Type B pancreatic cell (in vitro differentiated cells): Measurements from ENCODE around the gene SLC16A12. TPM values are rescaled to one million over a fixed set of nuclear protein-coding genes. Genes with fewer than 3 reads are reported as not detected.

Source experiments
- DNase-seq: peaks from one replicate; pipeline ENCODE4 v3.0.0; 2021; ENCODE audit warnings: mixed read lengths; ENCODE audit not compliant: unreplicated experiment; ENCODE audit errors: extremely low spot score
- H3K27ac Mint-ChIP-seq: 2 replicates; pipeline ENCODE4 v1.8.0; 2021; ENCODE audit warnings: mild to moderate bottlenecking, mixed read lengths
- H3K27me3 Mint-ChIP-seq: 2 replicates; pipeline ENCODE4 v1.8.0; 2021; ENCODE audit warnings: mixed read lengths
- H3K36me3 Mint-ChIP-seq: 2 replicates; pipeline ENCODE4 v1.8.0; 2021; ENCODE audit warnings: mixed read lengths
- H3K4me1 Mint-ChIP-seq: one replicate; pipeline ENCODE4 v1.8.0; 2021; ENCODE audit warnings: mixed read lengths; ENCODE audit not compliant: unreplicated experiment
- H3K4me3 Mint-ChIP-seq: 2 replicates; pipeline ENCODE4 v1.8.0; 2021; ENCODE audit warnings: mild to moderate bottlenecking, mixed read lengths
- H3K9me3 Mint-ChIP-seq: 2 replicates; pipeline ENCODE4 v1.8.0; 2021; ENCODE audit warnings: mixed read lengths
- total RNA-seq: library from RNA; stranded (reverse); gene quantifications from 2 replicates; pipeline ENCODE4 v1.2.1, GENCODE V29; 2021; ENCODE audit warnings: low replicate concordance
- TF ChIP-seq, protein P1 (sequence below): fragments of 200-600 bp; sonication (generic); conservative IDR thresholded peaks from 2 replicates; pipeline ENCODE4 v1.5.0; 2021; ENCODE audit warnings: antibody characterized with exemption, mild to moderate bottlenecking

SLC16A12 gene
- total RNA-seq, 1 donor from 2014 or later = 3.7 TPM

DNA sequence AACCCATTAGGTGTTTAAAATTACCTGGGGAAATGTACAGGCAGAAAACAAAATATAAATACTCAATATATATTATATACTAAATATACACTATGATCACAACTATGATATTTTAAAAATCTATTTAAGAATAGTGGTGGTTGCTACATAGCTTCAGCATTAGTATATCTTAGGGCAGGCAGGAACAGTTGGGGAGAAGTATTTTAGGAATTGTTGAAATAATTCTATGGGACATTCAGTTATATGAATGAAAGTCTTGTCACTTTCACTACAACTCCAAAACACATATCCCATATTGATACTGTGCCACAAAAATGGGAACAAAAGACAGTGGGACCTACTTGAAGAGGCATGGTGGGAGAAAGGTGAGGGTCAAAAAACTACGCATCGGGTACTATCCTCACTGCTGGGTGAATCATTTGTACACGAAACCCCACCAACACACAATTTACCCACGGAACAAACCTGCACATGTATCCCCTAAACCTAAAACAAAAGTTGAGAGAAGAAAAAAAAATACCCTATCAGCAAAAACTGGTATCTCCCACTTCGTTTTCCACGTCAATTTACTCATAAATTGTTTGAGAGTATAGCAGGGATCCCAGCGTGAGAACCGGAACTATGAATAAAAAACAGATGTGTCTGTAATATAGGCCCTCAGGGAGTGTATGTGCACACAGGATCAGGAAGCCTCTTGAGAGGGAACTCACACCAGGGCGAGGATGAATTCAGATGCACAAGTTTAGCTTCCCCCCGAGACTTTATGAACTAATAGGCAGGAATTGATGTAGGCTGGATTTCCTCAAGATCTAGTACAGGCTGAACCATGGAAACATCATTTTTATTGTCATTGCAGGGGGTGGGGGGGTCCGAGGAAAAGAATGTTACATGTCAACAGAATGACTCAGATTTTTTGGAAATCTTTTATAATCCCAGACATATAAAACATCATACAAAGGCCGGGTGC, 16.2 kb downstream of the SLC16A12 start:
- Mint-ChIP-seq H3K36me3 (no peaks in the 10 kb centered on the region), H3K9me3 (no peaks in the 10 kb centered on the region), H3K27ac (no peak overlapping the region), H3K4me1 (peaks cover 22% of the 10 kb centered on the region), H3K27me3 (no peaks in the 10 kb centered on the region), H3K4me3 (no peak overlapping the region)
- TF ChIP-seq, protein P1, sequence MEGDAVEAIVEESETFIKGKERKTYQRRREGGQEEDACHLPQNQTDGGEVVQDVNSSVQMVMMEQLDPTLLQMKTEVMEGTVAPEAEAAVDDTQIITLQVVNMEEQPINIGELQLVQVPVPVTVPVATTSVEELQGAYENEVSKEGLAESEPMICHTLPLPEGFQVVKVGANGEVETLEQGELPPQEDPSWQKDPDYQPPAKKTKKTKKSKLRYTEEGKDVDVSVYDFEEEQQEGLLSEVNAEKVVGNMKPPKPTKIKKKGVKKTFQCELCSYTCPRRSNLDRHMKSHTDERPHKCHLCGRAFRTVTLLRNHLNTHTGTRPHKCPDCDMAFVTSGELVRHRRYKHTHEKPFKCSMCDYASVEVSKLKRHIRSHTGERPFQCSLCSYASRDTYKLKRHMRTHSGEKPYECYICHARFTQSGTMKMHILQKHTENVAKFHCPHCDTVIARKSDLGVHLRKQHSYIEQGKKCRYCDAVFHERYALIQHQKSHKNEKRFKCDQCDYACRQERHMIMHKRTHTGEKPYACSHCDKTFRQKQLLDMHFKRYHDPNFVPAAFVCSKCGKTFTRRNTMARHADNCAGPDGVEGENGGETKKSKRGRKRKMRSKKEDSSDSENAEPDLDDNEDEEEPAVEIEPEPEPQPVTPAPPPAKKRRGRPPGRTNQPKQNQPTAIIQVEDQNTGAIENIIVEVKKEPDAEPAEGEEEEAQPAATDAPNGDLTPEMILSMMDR = no peak
- no peak for DNase-seq

DNA sequence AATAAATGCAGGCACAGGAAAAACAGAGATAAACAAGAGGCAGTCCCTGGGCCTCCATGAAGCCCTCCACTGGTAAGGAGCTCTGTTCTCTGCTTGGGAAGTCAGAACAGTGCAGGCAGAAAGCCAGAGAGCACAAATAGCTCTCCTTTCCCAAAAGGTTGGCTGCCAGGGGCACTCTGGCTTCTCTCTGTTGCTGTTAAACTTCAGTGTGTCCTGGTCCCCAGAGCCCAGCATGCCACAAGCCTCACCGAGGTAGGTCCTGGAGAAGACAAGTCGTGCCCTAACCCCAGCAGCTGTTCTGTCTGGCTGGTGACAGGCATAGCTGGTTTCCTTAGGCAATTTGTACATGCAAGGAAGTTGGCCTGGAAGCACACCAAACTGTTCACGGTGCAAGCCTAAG, 17.3 kb downstream of the SLC16A12 start:
- Mint-ChIP-seq H3K4me3 (no peak overlapping the region), H3K4me1 (peaks cover 22% of the 10 kb centered on the region), H3K27me3 (no peaks in the 10 kb centered on the region), H3K9me3 (no peaks in the 10 kb centered on the region), H3K27ac (no peak overlapping the region), H3K36me3 (no peaks in the 10 kb centered on the region)
- TF ChIP-seq, protein P1 = no peak
- DNase-seq = no peak

DNA sequence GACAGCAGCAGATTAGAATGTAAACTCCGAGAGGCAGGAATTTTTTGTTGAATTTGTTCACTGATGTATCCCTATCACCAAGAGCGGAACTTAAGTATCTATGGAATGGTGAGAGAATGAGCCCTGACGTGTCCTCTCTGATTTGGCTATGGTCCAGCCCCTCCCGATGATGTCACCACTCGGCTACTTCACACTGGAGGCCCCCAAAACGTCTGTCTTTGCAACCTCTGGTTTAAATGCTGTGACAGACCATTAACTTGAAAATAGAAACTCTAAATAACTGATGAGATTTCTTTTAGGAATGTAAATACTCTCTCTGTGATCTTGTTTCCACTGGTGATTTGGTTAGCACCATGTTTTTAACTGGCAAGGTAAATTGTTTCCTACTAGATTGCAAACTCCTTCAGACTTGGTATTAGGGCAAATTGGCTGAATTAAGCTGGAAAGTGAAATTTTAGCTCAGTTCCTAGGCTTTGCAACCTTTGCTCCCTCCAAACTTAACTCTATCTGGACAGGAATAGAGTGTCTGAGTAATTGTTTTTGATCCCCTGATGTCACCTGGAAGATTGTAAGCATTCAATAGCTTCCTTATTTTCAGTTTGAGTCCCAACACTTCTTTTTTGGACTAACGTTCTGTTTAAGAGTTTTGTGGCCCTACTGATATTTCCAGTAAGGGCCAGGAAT, 19.1 kb downstream of the SLC16A12 start:
- peaks cover 22% of the 10 kb centered on the region for H3K4me1 Mint-ChIP-seq

DNA sequence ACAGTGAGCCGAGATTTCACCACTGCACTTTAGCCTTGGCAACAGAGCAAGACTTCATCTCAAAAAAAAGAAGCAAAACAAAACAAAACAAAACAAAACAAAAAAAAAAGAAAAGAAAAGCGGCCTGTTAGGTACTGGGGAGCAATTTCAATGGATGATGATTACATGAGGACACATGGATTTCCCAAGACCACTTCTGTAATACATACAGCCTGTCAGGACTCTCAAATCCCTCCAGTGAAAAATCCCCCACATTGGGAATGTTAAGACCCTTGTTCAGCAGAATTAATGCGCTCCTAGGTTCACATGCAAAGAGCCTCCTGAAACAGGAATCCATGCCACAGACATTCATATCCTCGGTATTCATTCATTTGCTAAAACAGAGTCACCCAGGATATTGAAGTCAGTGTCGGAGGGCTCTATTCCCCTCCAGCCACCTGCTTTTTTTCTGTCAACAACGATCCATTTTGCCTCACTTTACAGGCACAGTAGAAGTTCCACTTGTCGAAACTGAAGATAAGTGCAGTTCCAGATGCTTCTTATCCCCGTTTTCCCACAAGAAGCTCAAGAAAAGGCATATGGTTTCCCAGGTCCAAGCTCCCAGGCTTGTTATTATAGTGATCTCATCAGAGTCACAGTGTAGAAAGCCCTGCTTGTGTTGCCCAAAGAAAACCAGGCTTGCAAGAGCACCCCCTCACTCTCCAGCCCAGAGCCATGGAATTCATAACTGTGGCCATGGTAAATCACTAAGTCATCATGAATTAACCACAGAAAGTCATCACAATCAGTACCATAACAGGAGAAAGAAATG, 20.2 kb downstream of the SLC16A12 start:
- no peaks in the 10 kb centered on the region for H3K27me3 Mint-ChIP-seq
- peak overlapping the region; percentile 82 for H3K27ac Mint-ChIP-seq
- peak overlapping the region; percentile 36 for H3K4me3 Mint-ChIP-seq
- H3K9me3 Mint-ChIP-seq = no peaks in the 10 kb centered on the region
- no peak for DNase-seq
- H3K4me1 Mint-ChIP-seq = peaks cover 22% of the 10 kb centered on the region
- TF ChIP-seq, protein P1 = no peak
- H3K36me3 Mint-ChIP-seq = no peaks in the 10 kb centered on the region

More for the DNA sequence above, 19.1 kb downstream of the SLC16A12 start:
- DNase-seq = no peak
- no peaks in the 10 kb centered on the region for H3K27me3 Mint-ChIP-seq
- H3K27ac Mint-ChIP-seq = peak overlapping the region; percentile 82
- no peaks in the 10 kb centered on the region for H3K9me3 Mint-ChIP-seq
- H3K36me3 Mint-ChIP-seq = no peaks in the 10 kb centered on the region
- H3K4me3 Mint-ChIP-seq = no peak overlapping the region
- TF ChIP-seq, protein P1 = no peak

DNA sequence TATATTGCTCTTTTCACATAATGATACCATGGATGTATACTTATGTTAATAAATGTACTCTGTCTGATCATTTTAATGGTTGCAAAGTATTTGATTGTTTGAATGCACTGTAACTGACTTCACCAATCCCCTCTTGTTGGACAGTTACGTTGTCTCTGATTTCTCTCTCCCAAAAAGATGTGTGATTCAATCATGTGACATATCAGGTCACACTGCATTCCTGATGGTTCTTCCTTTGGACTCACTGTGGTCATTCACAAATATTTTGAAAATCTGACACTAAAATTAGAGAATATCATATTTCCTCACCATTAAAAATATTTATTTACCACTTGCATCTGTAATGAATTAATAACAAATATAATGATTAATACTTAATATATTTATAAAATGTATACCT, 22.2 kb downstream of the SLC16A12 start:
- Mint-ChIP-seq H3K27me3 (no peaks in the 10 kb centered on the region), H3K9me3 (no peaks in the 10 kb centered on the region), H3K36me3 (no peaks in the 10 kb centered on the region), H3K4me3 (no peak overlapping the region), H3K4me1 (peaks cover 15% of the 10 kb centered on the region), H3K27ac (no peak overlapping the region)
- DNase-seq = no peak
- TF ChIP-seq, protein P1 = no peak
